ENCODE data around the gene JMJD8.
"Not testable (repeated sequence)": the region's sequence is repeated elsewhere in the genome, so short reads cannot be mapped to it uniquely, and the experiment has no call there.

Gene JMJD8

DNA sequence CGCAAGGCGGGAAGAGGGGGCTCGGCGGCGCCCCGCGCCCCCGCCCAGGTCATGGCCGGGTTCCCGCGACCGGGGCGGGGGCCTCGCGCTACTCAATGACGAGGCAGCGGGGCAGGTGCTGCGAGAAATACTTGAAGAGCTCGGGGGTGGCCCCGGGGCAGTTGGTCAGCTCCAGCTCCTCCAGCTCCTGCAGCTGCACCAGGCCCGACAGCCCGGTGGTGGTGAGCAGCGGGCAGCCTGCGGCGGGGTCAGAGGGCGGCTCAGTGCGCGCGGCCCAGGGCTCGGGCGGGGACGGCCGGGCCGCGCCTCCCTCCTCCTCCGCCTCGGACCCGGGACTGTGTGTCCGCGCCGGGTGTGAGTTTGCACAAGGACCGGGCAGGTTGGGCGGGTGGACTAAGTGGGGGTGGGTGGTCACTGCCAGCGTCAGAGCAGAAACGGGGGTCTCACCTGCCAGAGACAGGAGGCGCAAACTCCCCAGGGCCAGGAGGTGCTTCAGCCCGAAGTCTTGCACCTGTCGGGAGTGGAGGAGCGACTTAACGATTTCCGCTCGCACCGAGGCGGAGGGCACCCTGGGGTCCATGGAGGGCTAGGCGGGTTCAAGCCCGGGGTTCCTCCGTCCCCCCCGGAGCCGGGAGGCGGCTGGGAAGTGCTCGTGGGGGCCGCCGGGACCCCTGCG, 10.2 kb upstream of the JMJD8 start:
- TF ChIP-seq CTCF (IDR thresholded peaks at IDR 0.05; ENCODE audit: low read depth, low read length) = no peak
- DNase-seq (ENCODE audit: low read depth in 2 of 2) = no peak
- no peak overlapping the region for H3K4me3 ChIP-seq (replicated peaks in 1 of 2; ENCODE audit: low read depth in 2 of 2, low read length in 2 of 2)

DNA sequence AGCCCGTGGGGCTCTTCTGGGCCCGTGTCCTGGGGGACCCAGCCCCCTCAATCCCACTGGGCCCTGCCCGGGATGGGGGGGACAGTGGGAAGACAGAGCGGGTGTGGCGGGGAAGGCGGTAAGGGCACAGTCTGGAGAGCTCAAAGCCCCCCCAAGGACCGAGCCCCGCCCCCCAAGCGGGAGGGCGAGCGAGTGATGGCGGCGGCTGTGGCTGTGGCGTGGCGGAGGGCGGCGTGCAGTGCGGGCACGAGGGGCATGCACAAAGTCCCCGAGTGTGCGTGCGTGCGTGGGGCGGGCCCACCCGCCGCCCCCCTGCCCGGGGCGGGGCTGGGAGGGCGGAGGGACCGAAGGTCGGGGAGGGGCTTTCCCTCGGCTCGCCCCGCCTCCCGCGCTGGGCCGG, 9.6 kb upstream of the JMJD8 start:
- H3K4me3 ChIP-seq (replicated peaks in 1 of 2; ENCODE audit: low read depth in 2 of 2, low read length in 2 of 2) = no peak overlapping the region
- DNase-seq (ENCODE audit: low read depth in 2 of 2) = no peak
- TF ChIP-seq CTCF (IDR thresholded peaks at IDR 0.05; ENCODE audit: low read depth, low read length) = no peak

DNA sequence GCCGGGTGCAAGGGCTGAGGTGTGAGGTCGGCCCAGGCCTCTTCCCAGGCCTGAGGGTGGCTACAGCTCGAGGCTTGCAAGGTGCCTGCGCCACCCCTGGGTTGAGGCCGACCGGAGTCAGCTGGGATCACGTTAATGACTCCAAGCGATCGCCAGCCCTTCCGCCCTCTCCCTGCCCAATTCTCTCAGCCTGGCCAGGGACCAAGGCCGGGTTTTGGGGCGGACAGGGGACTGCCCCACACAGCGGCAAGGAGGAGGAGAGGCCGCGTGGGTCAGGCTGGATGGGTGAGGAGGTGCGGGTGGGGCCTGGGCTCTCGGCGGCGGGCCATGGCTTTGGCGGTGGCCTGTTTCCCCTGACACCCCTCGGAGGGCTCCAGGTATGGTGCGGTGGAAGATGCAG, 9.2 kb upstream of the JMJD8 start:
- TF ChIP-seq CTCF (IDR thresholded peaks at IDR 0.05; ENCODE audit: low read depth, low read length) = no peak
- no peak for DNase-seq (ENCODE audit: low read depth in 2 of 2)
- H3K4me3 ChIP-seq (replicated peaks in 1 of 2; ENCODE audit: low read depth in 2 of 2, low read length in 2 of 2) = no peak overlapping the region

DNA sequence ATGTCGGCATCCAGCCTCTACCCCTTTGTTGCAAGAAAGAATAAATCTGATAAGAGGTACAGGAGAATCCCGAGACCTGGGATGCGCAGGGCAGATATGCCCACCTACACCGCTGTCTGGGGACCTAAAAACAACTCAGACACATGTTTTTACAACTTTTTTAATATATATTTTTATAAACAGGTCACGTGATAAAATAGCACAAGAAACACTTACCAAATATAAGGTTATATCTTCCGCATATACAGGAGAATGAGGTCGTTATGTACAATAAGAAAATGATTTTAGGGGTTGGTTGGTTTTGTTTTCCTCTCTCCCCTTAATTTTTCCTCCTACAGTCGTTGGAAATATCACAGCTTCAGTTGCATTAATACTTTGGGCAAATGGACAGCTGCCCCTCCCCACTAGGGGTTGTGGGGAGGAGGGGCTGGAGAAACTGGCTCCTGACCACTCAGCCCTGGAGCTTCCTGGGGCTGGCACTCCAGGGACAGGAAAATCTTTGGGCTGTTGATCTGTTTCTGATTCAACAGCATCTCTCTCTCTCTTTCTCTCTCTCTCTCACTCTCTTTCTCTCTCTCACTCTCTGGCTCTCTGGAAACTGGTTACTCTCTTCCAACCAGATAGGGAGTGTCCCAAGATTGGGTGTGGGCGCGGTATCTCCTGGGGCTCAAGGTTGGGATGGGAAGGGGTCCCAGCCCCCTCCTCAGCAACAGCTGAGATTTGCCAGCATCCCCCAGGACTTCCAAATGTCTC, 8.4 kb upstream of the JMJD8 start:
- no peak for TF ChIP-seq CTCF (IDR thresholded peaks at IDR 0.05; ENCODE audit: low read depth, low read length)
- no peak overlapping the region for H3K4me3 ChIP-seq (replicated peaks in 1 of 2; ENCODE audit: low read depth in 2 of 2, low read length in 2 of 2)
- no peak for DNase-seq (ENCODE audit: low read depth in 2 of 2)

- not testable (repeated sequence) for DNase-seq (ENCODE audit: low read depth in 2 of 2); H3K4me3 ChIP-seq (replicated peaks in 1 of 2; ENCODE audit: low read depth in 2 of 2, low read length in 2 of 2)
Observed at GRCh38 chr16:691242-691641, 7.1 kb upstream of the JMJD8 start.

- no peak for DNase-seq (ENCODE audit: low read depth in 2 of 2)
- TF ChIP-seq CTCF (IDR thresholded peaks at IDR 0.05; ENCODE audit: low read depth, low read length) = no peak
- peak overlapping the region; percentile 68 to 91 for H3K4me3 ChIP-seq (replicated peaks in 1 of 2; ENCODE audit: low read depth in 2 of 2, low read length in 2 of 2)
Observed at GRCh38 chr16:689175-689897, 5.2 kb upstream of the JMJD8 start.

GRCh38 chr16:687499-687898, 3.4 kb upstream of the JMJD8 start:
- no peak for DNase-seq (ENCODE audit: low read depth in 2 of 2)
- no peak for TF ChIP-seq CTCF (IDR thresholded peaks at IDR 0.05; ENCODE audit: low read depth, low read length)

More at GRCh38 chr16:687499-687898, 3.4 kb upstream of the JMJD8 start:
- H3K4me3 ChIP-seq (replicated peaks in 1 of 2; ENCODE audit: low read depth in 2 of 2, low read length in 2 of 2) = no peak overlapping the region

Measured in cardiac fibroblast (primary cell).